CD4-positive, alpha-beta T cell treated with Interleukin-17A for 1 hour (primary cell): Measurements from ENCODE around the gene CC2D2B.
"Not testable (repeated sequence)": the region's sequence is repeated elsewhere in the genome, so short reads cannot be mapped to it uniquely, and the experiment has no call there.

Experiments
- DNase-seq: peaks from one replicate; pipeline ENCODE4 v3.0.0-alpha.2; 2020

The CC2D2B gene

GRCh38 chr10:95907456-95908253 lies at the start of gene CC2D2B:
Gene CC2D2B, plus strand, starts transcription at chr10:95907975. Its CDS starts 3,349 bp downstream, at chr10:95911324.
- peak; percentile 58 for DNase-seq

DNA sequence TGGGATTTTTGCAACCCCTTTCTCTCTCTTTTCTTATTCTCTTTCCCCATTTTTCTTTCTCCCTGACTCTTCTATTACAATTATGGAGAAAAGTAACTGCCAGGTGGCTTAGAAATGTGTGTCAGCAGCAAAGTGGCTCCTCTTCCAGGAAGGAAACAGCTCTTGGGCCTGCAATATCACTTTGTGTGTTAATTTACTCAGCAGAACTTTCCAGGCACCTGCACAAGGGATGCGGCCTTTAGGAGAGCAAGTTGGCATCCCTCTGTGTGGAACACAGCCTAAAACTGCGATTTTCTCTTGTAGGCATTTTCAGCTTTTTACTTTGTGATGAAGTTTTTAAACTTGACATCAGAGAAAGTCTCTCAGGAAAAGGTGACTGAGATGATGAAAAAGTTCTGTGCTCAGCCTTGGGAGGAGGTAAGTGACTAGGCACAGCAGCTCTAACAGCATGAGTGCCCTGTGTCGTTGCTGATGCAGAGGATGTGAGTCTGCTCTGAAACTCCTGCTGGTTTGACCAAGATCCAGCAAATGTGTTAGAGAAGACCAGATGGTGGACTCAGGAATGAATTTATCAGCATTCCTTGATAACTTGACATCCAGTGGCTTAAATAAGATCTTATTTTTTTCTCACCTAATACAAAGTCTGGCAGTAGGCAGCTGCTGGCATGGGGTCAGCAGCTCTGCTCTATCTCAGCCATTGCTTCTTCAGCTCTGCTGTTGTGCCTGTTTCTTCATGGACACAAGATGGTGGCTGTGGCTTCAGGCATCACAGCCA lies 47.4 kb upstream of the CC2D2B start:
- DNase-seq: no peak

DNA sequence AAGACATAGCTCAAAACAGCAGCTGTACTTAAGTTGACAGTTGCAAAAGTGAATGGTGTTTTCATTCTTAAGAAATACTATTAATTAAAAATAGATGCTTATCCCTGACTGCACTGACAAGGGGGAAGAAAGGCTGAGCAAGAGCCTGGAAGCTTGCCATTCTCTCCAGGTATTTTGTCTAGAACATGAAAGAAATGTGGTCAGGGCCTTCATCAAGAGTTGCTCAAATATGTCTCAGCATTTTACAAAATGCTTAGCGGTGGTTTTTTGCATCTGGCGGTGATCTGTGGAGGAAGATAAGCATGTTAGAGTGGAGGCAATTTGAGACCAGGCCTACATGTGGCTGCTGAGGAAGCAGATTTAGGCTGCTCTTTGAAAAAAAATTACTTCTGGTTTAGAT lies 46.4 kb upstream of the CC2D2B start:
- no peak for DNase-seq

- peak; percentile 41 for DNase-seq
These were observed 42.6 kb upstream of the CC2D2B start for GRCh38 chr10:95864906-95865813.

DNA sequence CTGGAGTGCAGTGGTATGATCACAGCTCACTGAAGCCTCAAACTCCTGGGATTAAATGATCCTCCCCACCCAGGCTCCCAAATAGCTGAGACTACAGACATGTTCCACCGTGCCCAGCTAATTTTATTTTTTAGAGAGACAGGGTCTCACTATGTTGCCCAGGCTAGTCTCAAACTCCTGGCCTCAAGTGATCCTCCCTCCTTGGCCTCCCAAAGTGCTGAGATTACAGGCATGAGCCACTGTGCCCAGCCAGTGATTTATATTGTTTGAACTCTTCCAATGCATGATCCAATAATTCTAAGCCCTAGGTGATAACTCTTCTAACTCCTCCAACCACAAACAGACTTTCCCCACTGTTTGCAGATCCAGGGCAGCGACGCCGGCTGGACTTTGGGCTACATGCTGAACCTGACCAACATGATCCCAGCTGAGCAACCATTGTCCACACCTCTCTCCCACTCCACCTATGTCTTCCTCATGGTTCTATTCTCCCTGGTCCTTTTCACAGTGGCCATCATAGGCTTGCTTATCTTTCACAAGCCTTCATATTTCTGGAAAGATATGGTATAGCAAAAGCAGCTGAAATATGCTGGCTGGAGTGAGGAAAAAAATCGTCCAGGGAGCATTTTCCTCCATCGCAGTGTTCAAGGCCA lies 41.8 kb upstream of the CC2D2B start:
- DNase-seq: no peak

- DNase-seq: no peak
These were observed 41.3 kb upstream of the CC2D2B start for GRCh38 chr10:95866467-95866842.

GRCh38 chr10:95867866-95868265 lies 39.9 kb upstream of the CC2D2B start:
- no peak for DNase-seq

GRCh38 chr10:95872158-95872711 lies 35.5 kb upstream of the CC2D2B start:
- DNase-seq: no peak

DNA sequence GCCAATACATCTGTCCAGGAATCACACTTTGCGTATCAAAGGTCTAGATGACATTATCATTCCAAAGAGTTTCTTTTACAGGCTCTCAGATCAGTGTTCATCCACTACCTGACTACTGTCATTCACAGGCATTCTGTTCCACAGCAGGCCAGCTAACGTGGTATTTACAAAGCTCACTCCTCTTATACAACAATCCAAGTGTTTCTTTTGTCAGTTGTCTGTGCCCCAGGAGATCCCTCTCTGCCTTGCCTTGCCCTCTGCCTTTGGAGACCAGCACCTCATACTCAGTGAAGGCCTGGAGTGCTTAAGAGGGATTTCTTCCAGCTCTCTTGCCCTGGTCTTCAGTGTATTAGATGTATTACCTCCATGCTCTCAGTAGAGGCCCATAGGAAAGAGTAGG lies 34.6 kb upstream of the CC2D2B start:
- no peak for DNase-seq

GRCh38 chr10:95873651-95874050 lies 34.1 kb upstream of the CC2D2B start:
- DNase-seq: no peak

GRCh38 chr10:95874783-95875182 lies 33.0 kb upstream of the CC2D2B start:
- DNase-seq: not testable (repeated sequence)

- DNase-seq: no peak
These were observed 31.0 kb upstream of the CC2D2B start for GRCh38 chr10:95876756-95877155.

DNA sequence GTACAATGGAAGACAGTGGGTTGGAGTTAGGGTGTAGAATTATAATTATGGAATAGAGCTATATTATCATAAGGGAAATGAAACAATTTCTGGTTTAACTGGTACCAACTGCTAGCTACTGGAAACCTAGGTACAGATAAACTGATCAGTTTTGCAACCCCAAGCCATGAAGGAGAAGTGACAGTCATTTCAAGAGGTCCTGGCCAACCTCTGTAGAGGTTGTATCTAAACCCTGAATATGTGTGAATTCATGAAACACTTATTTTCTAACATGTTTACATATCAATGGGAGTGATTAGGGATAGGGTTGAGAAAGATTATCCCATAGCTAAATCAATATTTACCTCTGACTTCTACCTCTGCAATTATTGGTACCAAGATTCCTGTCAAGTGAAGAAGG lies 29.9 kb upstream of the CC2D2B start:
- DNase-seq: no peak

- DNase-seq: no peak
These were observed 27.1 kb upstream of the CC2D2B start for GRCh38 chr10:95880704-95881103.

DNA sequence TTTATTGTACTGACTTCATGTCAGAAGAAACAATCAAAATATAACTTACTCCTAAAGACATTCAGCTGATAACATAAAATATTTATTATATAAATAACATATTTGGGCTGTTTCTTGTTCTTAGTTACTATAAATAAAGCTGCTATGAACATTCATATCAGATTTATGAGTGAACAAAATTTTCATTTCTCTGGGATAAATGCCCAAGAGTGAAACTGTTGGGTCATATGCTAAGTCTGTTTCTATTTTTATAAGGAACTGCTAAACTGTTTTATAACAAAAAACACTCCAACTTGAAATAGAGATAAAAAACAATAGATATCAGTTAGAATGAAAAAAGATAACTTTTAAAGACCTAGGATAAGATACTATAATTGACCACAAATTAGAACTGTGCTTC lies 26.5 kb upstream of the CC2D2B start:
- DNase-seq: no peak

DNA sequence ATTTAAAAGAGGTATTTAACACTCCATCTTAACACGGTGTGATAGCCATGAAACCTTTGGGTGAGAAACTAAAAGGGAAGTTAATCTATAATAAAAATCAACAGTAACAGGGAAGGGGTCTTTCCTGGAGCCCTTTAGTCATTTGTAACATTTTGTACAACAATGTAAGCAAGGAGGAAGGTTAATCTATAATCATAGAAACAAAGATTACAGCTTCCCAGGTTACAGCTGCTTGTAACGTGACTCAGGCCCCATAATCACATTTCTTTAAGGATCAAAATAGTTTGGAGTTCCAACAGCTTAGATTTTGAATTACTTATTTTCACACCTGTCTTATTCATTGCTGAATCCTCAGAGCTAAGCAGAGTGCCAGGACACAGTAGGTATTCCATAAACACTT lies 17.9 kb upstream of the CC2D2B start:
- DNase-seq: no peak

DNA sequence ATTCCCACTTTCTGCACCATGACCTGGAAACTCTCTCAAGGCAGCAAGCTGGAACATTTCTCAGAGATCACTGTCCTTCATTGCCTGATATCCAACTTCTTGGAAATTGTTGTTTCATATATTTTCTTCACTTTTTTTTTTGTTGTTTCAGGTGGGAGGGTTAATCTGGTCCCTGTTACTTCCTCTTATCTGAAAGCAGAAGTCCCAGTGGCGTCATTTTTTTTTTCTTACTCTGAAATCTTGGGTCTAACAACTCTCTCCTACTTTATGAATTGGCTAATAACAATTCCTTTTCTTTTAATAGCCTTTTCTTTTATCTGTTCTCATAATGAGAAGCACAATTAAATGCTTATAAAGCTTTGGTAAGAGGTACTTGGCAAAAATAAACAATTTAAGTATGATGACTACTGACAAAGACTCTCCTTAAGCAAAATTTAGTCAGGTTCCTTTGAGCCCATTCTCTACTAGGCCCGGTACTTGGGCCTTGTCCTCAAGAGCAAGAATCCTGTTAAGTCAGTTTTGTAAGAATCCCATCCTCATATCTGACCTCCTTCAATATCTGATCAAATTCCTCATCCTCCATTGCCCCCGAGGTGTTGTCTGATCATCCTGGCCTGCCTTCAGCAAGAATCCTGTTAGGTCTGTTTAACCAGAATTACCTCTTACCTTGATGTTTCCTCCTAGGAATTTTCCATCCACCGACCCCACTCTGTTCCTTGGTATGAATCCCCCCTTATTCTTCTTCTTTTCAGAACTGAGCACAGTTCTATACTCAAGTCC lies 11.5 kb upstream of the CC2D2B start:
- no peak for DNase-seq

DNA sequence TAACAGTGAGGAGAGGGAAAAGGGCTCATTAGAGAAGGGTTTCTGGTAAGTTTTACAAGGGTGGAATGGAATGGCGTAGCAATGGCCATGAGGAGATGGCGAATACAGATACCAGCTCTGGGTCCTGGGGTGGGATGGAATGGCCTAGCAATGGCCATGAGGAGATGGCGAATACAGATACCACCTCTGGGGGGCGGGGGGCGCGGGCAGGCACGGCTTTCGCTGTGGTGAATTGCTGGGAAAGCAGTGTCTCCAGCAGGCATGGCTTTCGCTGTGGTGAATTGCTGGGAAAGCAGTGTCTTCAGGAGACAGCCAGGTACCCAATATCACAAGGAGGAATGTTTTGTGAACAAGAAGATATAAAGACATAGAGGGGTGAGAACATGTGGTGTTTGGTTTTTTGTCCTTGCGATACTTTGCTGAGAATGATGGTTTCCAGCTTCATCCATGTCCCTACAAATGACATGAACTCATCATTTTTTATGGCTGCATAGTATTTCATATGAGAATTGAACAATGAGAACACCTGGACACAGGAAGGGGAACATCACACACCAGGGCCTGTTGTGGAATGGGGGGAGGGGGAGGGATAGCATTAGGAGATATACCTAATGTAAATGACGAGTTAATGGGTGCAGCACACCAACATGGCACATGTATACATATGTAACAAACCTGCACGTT lies 1.7 kb upstream of the CC2D2B start:
- DNase-seq: not testable (repeated sequence)

DNA sequence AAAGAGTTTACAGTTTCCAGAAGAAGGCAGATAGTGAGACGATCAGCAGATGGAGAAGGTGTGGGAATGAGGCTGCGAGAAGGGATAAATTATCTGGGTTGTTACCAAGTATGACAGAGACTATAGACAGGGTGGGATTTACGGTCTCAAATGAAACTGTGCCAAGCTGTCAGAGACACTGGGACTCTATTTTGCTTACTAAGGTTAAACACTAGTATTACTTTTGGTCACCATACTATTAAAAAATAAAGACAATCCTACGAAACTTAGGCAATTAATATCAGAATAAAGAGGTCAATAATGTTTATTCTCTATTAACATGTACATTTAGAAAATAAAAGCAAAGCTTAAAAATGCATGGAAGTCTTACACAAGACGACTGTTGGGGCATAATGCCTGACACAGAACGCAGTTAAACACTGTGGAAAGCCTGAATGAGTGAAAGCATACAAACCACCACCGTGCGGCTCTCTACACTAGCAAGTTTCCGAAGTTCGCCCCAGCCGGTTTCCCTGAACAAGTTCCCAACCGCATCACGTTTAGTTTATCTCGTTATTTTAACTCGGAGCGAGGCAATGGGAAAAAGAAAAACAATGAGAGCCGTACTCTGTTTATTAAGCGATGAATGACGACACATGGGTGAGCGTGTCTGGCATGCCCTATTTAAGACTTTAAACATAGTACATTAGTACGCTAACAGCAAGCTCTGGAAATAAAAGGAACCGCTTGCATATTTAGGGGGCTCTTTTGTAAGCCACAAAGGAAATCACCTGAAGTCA lies 909 bp upstream of the CC2D2B start:
- DNase-seq: peak; percentile 39

- no peak for DNase-seq
These were observed 675 bp downstream of the CC2D2B start for GRCh38 chr10:95908450-95908849.
